GM12891 (cell line): Measurements from ENCODE around the gene CRIP1.

ENCODE experiments used
- POLR2A ChIP-seq: IDR thresholded peaks from 2 replicates; pipeline ENCODE4 v1.6.1; 2011; ENCODE audit warnings: low read depth, low read length, control low read depth
- POLR2AphosphoS5 ChIP-seq: IDR thresholded peaks from 2 replicates; pipeline ENCODE4 v1.6.1; 2011; ENCODE audit warnings: low read depth, low read length, control low read depth
- SPI1 ChIP-seq: IDR thresholded peaks from 2 replicates; pipeline ENCODE4 v1.6.1; 2011; ENCODE audit warnings: low read depth, low read length, control low read depth

- no peak for TF ChIP-seq POLR2A
- TF ChIP-seq SPI1 = no peak
- TF ChIP-seq POLR2AphosphoS5 = no peak
Observed at GRCh38 chr14:105455766-105456660, 30.7 kb upstream of the CRIP1 start.
